IPS-NIHi11 (cell line): Measurements from ENCODE around the gene SLC22A23.

Experiments used
- DNase-seq: peaks from one replicate; pipeline ENCODE4 v3.0.0; 2012; ENCODE audit warnings: mixed read lengths, low spot score

SLC22A23 gene

DNA sequence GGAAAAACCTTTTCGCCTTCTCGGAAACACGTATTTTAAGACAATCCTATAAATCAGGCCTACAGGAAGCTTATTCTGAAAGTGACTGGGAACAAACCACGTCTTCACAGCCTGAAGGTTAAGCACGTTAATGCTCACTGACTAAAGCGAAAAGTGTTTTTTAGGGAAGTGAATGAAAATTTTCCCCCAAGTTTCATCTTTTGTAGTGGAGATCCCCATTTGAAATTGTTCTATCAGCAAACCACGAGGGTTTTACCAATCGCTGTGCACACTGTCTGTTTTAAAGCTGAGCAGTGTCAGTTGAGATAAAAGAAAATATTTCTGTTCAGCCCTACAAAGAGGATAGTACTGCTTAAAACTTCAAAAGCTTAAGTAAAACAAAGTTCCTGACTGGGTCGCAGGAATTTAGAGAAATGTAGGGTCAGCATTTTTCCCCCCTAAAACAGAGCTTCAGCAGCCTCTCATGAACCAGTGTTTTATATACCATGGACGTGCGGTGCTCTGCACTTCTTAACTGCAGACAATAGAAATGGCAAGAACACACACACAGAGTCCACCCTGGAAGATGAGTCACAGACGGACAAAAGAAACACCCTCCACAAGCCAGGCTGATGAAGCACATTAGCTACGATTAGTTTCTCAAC lies 34.9 kb downstream of the SLC22A23 start:
- DNase-seq = no peak

DNA sequence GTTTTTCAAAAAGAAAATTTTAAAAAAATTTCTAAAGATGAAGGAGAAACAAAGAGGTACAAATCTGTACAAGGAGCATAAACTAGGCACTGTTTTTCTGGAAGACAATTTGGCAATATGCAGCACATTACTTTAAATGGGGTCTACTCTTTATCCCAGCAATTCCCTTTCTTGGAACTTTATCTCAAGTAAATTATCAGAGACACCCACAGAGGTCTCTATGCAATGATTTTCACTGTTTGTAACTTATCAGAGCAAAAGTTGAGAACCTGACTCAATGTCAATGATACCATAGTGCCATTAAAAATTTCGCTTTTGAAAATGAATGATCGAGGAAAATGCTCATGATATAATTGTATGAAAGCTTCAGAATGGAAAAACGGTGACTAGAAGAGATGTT lies 35.7 kb downstream of the SLC22A23 start:
- no peak for DNase-seq

DNA sequence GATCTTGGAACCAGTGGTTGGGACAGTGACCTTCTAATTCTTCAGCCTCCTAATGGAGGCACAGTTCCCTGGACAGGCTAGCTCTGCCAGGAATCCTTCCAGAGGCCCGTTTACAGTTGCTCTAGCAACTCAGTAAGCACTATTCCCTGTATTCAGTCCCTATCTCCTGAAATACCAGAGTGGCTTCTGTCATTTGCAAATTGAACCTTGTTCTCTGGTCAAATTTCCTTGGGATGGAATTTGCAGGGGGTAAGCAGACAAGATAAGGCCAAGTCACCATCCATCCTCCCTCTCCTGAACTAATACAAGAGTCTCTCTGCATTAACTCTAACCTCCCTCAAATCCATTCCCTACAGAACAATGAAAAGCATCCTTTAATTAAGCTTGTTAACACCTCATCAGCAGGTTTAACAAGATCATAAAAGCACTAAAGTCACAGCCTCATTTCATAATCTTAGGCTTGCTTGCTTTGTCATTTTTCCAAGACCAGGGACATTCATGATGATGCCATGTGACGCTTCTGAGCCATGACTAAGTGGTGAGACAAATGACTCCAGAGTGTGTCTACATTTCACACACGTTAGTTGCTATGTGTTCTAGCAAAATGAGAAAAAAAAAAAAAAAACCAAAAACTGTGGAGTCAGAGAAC lies 37.1 kb downstream of the SLC22A23 start:
- DNase-seq = no peak

DNA sequence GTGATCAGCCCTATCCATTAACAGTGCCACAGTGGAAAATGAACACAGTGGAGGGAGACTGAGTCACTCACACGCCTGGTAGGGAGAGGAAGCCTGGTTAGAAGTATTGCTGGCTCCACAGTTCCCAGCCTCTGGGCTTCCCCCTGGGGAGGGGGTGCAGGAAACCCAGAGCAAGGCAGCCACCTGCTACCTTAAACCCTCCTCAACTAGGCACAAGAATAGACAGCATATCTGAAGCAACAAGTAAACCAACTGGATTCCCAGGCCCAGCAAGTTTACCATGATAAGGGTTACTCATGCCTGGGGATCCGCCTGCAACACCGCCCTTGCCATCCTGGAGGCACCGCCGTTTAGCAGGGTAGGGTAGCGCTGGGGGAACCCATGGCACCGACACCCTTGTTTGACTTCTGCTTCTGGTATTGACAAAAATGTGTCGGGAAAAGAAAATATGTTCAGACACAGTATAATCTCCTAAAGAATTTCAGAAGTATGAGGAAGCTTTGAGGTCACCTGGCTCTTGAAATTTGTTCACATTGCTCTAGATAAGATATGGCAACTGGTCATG lies 38.3 kb downstream of the SLC22A23 start:
- DNase-seq = no peak

DNA sequence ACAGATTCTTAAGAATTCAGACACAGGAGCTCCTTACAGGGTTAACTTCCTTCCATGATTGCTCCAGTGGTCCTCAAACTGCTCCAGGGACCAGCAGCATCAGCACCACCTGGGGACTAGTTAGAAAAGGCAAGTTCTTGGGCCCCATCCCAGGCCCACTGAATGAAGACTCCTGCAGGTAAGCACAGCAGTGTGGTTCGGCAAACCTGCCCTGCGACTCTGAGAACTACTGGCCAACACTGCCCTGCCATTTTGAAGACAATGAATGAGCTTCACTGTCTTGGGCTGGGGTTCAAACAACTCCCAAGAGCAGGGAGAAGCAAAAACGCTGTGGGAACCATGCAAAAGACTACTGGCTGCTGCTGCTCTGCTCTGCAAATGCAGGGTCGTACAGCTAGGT lies 39.4 kb downstream of the SLC22A23 start:
- no peak for DNase-seq

DNA sequence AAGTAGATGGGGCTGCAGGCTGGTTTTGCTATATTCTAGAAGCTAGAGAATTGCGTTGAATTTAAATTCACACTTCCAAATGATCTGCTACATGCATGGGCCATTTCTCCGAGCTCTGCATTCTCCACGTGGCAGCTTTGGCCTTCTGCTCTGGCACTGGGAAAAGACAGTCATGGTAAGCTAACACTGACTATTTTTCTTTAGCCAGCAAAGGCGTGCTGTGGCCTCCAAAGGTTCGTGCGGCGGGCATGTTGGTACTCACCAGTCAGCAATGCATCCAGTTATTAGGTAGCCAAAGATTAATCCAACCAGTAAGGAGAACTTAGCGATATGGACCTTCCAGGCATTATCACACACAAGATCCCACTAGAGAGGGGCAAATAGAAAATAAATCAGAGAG lies 41.4 kb downstream of the SLC22A23 start:
- no peak for DNase-seq

DNA sequence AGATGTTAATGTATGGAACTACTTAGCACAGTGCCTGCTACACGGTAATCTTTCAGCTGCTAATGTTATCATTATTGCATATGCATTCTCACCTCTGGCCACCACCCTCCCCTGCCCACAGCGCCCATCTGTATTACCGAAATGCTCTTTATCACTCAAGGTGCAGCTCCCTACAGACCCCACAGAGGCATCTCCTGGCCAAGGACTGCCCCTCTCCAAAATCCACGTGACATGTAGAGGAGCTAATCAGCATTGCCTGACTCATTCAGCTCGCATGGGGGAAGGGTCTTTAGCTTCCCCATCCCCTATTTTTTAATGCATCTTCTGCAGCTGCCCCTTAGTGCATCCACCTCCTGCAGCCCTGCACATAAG lies 41.8 kb downstream of the SLC22A23 start:
- DNase-seq = peak; percentile 43

DNA sequence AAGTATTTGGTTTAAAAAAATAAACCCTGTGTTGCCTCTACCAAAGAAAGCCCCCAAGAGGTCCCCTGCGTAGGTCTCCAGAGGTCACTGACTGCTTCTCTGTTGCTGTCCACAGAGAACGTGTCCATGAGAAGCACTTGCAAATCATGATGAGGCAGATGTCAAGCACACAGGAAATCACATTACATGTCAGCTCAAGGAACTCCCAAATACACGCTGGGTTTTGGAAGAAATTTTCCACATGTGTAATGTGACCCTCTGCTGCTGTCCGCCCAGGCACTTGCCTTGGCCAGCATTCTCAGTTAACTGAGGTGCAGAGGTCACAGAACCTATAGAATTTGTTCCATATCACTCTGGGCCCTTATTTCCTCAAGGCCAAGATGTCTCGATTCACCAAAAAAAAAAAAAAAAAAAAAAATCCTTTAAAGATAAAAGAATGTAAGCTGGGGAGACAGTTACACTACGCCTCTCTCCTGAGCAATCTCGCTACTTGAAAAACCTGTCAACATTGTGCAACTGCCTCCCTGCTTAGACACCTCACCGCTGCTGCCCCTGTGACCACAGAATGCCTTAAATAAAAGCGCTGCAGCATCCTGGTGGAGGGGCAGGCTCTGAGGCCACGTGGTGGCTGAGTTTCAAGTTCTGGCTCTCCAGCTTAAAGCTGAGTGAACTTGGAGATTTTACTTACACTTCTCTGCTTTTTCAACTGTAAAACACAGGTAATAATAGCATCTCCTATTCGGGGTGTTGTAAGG lies 42.3 kb downstream of the SLC22A23 start:
- DNase-seq = peak; percentile 40

DNA sequence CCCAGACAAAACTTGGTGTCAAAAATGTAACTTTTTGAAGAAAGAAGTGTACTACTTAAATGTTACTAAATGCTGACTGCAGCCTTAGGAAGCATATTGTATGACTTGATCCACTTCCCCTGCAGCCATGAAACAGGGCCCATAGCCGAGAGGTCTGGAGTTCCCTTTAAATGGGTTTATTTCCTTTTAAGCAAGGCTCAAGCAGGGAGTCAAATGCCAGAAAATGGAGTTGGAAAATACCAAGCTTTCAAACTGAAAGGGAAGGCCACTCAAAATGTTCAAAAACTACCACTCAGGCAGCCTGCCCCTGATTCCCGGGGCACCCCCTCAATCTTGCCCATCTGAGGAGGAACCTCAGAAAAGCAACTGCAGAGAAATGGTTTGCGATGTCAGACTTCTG lies 43.3 kb downstream of the SLC22A23 start:
- no peak for DNase-seq

DNA sequence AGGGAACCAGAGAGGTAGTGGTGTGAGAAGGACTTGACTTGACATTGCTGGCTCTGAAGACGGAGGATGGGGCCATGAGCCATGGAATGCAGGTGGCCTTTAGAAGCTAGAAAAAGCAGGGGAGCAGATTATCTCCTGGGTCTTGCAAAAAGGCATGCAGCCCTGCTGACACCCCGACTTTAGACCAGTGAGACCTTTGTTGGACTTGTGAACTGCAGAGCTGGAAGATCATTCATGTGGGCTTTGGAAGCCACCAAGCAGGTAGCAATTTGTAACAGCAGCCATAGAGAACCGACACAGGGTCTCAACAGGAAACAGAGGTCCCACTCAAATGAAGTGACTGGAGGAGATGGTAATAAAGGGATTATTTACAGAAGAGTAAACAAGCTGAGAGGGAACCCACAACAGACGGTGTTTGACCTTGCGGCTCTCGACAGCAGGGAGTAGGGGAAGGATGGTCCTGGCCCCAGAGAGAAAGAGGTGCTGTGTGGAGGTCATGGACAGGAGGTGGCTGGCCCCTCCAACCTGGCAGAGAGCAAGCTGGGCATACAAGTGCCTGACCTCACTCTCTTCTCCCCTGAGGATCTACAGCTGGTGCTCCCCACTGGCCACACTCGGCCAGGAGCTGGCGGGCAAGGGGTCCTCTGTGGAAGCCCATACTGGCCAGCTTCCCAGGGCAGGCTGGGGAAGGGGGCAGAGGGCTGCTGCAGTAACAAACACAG lies 43.9 kb downstream of the SLC22A23 start:
- no peak for DNase-seq

DNA sequence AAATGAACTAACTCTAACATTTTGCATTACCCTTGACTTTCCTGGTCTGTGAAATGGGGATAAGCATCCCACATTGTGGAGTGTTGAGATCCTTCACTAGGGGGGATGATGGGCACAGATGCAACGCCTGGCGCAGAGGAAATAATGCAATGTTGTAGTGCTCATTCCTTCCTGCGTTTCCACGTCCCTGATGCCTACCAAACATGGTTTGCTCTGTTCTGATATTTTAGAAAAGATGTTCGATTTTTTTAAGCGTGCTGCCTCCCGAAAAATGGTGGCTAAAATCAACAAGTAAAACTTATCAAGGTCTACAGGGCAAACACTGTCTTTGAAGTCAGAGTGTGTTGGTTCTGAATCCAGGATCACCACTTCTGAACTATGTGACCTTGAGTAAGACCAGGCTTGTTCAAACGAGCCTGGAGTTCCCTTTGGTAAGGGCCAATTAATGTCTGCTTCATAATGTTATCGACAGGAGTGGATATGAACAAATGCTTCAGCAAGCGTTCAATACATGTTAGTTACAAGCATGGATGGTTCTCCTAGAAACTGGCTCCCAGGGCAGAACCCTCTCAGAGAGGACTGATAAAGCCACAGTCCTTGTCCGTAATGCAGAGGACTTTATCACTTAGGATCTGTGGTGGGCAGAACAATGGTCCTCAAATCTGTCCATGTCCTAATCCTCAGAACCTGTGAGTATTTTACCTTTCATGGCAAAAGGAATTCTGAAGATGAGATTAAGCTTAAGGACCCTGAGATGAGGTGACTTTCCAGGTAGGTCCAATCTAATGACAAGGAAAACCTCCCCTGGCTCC lies 44.7 kb downstream of the SLC22A23 start:
- no peak for DNase-seq

DNA sequence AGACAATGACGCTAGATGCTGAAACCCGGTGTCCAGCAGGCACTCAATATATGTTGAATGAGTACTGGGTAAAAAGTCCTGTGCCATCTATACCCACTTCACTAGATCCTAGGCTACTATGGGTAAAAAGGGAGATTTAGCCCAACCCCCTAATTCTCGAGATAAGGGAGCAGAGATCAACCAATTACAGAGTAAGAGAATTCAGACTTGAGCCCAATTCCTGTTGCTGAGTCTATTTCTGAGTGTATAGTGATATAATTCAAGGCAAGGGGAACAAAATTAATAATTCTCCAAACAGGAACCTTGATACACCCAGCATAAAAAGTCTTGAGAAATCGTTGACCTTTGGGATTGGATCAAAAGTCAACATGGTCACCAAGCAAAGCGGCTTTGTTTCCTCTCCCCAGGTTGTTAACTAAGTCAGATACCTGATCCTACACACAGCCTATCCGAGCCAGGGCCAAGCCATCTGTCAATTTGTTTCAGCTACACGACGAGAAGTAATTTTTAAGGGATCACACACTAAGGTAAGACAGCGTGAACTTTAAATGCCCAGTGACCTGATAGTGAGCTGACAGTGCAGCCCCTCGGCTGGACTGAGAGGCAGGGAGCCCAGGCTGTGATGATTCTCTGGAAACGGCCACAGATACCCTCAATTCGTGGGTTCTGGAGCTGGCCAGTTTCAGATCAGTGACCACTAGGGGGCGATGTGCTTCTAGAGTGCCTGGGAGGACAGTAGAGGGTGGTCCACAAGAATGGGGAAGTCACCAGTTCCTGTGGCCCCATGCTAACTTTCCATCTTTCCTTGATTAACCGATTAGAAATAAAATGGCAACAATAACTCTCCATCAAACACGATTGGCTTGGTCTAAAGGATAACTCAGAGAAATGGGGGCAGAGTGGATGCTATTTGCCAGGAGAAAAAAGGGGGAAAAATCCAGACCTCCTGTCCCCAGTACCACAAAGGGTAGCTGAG lies 46.2 kb downstream of the SLC22A23 start:
- peak; percentile 83 for DNase-seq

DNA sequence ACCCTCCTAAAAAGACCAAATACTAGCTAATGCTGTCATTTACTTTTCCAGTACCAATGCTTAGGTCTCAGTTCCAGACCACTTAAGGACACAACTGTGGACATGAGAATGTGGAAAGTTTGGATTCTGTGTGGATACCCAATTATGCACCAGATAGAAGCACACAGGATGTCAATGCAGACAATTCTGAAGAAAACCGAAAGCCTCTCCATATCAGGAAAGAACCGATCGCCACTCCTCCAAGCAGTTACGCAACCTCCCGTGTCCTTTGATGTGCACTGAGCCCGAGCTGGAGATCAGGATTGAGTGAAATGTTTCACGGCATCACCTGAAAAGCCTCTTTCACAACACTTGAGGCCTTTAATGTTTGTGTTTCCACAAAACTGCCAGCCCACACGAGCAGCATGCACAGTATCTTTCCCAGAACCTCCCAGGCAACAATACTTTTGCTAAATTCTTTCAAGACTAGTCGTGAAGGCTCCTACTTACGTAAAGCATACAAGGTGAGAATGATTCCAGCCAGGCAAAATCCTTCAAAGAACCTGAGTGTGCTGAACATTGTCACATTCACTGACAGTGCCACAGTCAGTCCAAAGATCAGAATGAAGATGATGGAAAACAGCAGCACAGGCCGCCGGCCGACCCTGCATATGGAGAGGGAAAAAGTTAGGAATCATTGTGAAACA lies 47.0 kb downstream of the SLC22A23 start:
- DNase-seq = no peak

DNA sequence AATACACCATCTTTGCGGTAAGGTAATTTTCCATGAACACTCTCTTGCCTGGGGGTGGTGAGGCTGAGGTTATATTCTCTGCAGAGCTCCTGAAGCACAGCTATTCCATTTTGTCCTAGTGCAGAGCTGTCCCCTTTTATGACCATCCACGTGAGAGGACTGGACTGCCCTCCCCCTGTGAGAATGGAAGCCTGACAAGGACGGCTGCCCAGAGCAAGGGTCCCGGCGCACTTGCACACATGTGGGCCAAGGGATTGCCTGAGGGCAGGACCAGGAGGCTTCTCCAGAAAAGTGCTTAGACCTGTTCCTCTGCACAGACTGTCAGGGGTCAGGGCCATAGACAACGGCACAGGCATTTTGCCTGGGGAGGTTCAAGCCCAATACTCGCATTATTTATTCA lies 48.2 kb downstream of the SLC22A23 start:
- DNase-seq = no peak

DNA sequence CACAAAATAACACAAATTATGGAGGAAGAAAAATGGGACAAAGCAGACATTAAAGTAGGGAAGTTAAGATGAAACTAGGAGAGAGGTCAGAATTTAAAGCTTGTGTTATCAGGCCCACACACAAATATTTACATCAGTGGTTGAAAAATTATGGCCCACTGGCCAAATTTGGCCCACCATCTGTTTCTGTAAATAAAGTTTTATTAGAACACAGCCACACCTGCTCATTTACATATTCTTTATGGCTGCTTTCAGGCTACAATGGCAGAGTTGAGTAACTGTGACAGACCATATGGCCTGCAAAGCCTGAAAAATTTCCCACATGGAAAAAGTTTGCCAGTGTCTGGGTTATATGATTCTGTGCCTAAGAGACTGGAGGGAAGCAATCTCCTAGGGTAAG lies 49.0 kb downstream of the SLC22A23 start:
- DNase-seq = no peak

DNA sequence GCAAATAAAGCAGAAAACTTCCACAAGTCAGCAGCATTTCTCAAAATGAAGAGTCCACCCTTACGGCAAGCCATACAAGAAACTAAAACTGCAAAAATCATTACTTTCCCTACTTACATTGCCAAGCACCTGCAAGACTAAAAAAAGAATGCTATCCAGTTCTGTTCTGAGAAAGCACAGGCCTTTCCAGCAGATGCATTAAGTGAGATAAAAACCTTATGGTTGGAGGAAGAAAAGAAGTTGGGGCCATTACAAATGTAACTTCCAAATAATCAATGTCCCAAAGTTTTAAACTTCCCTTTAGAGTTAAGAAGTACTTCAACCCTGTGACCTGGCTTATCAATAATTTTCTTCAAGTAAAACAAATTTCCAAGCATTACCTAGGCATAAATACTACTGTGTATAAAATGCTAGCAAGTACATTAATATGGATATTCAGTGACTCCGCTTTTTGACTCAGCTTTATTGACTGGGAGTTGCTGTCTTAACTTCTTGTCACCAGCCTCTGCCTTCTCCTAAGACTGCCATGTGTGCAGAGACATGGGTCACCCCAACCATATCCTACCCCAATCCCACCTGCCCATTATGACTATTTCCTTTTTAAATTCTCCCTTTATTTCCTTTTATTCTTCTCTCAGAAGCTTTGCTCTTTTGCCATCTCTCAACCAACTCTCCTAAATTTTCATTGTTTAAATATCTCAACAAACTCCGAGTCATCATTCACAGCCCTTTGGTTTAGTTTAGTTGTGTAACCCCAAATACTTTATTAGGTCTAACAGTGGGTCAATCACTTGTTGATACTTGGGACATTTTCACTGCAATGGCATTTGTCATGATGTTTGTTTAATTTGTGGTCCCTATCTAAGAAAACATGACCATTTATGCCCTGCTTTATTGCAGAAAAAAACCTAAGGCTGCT lies 49.7 kb downstream of the SLC22A23 start:
- DNase-seq = no peak

DNA sequence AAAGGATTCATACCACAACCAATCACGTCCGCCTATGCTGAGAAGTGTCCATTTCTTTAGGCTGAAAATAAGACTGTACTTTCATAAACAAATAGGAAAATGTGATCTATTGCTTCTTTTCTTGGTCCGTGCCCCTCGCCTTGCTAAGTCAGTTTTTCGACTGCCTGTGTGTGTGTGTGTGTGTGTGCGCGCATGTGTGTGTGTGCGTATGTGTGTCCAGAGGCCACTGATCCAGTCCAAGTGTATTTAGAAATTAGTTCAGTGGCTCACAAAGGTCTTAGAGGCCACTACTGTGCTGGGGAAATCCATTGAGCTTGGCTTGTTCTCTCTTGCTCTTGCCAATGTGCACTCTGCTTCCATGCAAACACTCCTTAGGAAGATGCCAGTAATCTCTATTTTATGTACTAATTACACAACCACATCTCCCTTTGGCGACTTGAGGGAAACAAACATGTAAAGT lies 50.5 kb downstream of the SLC22A23 start:
- no peak for DNase-seq

DNA sequence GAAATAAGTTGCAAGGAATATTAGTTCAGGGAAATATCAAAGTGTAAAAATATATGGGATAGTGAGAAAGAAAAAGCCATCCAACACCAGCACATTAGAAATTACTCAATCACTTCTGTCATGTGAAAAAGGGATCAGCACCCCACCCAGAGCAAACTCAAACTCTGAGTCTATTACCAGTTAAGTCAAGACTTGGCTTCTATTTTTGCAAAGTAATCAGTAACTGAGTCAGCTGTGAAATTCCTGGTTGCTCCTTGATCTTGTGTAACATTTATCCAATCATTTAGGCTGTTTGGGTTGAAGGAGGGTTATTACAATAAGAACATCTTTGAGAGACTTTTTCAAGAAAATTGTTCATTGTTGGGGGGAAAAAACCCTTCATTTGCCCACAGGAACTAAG lies 51.2 kb downstream of the SLC22A23 start:
- DNase-seq = no peak

DNA sequence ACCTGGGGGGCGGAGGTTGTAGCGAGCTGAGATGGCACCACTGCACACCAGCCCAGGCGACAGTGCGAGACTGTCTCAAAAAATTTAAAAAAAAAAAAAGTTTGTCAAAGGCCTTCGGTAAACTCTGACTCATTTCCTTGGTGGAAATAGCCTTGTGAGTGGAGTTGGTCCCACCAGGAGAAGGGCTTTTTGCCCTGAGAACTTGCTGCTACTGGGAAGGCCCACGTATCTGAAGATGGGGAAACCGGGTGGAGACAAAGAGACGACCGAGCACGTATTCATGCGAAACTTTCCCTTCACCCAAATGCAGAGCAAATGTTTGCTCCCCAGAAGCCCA lies 51.7 kb downstream of the SLC22A23 start:
- no peak for DNase-seq
